Measurements from ENCODE around the gene CALML3.
"Not testable (repeated sequence)": the region's sequence is repeated elsewhere in the genome, so short reads cannot be mapped to it uniquely, and the experiment has no call there.

Gene CALML3

GRCh38 chr10:5559022-5559421, 34.3 kb downstream of the CALML3 start:
- DNase-seq = not testable (repeated sequence)

- no peak for DNase-seq
Measured at GRCh38 chr10:5559642-5560141, 34.9 kb downstream of the CALML3 start.

- no peak for DNase-seq
Measured at GRCh38 chr10:5560142-5560816, 35.5 kb downstream of the CALML3 start.

GRCh38 chr10:5560817-5561703, 36.3 kb downstream of the CALML3 start:
- no peak for DNase-seq

- no peak for DNase-seq
Measured at GRCh38 chr10:5561704-5562645, 37.2 kb downstream of the CALML3 start.

GRCh38 chr10:5563321-5563961, 38.7 kb downstream of the CALML3 start:
- no peak for DNase-seq

GRCh38 chr10:5563991-5564536, 39.3 kb downstream of the CALML3 start:
- DNase-seq = no peak

GRCh38 chr10:5564537-5565204, 39.9 kb downstream of the CALML3 start:
- DNase-seq = no peak

- no peak for DNase-seq
Measured at GRCh38 chr10:5565205-5565545, 40.4 kb downstream of the CALML3 start.

GRCh38 chr10:5565671-5566581, 41.2 kb downstream of the CALML3 start:
- no peak for DNase-seq

GRCh38 chr10:5566614-5567013, 41.9 kb downstream of the CALML3 start:
- DNase-seq = no peak

- no peak for DNase-seq
Measured at GRCh38 chr10:5567477-5567876, 42.7 kb downstream of the CALML3 start.

GRCh38 chr10:5568984-5569383, 44.2 kb downstream of the CALML3 start:
- no peak for DNase-seq

- no peak for DNase-seq
Measured at GRCh38 chr10:5569568-5569967, 44.8 kb downstream of the CALML3 start.

GRCh38 chr10:5570007-5570655, 45.4 kb downstream of the CALML3 start:
- DNase-seq = no peak

GRCh38 chr10:5570979-5571810, 46.4 kb downstream of the CALML3 start:
- no peak for DNase-seq

- DNase-seq = no peak
Measured at GRCh38 chr10:5571826-5572225, 47.1 kb downstream of the CALML3 start.

- DNase-seq = no peak
Measured at GRCh38 chr10:5573319-5573950, 48.7 kb downstream of the CALML3 start.

Data from NCI-H1417 treated with DMSO at 0.1 percent for 48 hours (cell line).